ENCODE results near the gene NDUFAF8. TPM values are rescaled to one million over a fixed set of nuclear protein-coding genes. Genes with fewer than 3 reads are reported as not detected.

The NDUFAF8 gene
- polyA plus RNA-seq, 2 of the 4 experiments (the other 2 are of a cell fraction), result 179 to 308 TPM

DNA sequence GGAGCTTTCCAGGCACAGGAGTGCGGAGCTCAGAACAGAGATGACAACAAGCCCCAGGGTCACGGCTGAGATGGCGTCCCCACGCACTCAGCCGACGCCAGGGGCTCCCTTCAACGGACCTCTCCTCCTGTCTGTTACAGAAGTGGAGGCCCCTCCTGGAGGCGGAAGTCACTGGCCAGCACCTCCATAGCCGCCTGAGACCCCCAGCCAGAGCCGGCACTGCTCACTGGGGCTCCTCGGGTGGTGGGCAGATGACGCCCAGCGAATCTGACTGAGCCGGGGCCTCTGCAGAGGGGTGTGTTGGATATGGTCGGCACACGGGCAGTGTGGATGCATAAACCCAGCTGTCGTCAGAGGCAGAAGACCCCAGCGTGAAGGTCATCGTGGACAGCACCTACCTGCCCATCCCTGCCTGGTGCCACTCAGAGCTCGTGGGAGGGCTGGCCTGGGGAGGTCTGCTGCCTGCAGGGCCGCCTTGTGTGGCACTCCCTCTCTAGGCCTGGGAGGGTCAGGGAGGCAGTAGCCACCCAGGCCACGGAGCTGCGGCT is 20.0 kb downstream of the NDUFAF8 start (continued):
- TF ChIP-seq CHD4 (IDR thresholded peaks at IDR 0.05; ENCODE audit: borderline replicate concordance) (no peak), HOXB13 (CRISPR knock-in tag; IDR thresholded peaks at IDR 0.05; ENCODE audit: low read depth) (no peak)
- TF ChIP-seq, protein P1, sequence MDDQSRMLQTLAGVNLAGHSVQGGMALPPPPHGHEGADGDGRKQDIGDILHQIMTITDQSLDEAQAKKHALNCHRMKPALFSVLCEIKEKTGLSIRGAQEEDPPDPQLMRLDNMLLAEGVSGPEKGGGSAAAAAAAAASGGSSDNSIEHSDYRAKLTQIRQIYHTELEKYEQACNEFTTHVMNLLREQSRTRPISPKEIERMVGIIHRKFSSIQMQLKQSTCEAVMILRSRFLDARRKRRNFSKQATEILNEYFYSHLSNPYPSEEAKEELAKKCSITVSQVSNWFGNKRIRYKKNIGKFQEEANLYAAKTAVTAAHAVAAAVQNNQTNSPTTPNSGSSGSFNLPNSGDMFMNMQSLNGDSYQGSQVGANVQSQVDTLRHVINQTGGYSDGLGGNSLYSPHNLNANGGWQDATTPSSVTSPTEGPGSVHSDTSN (IDR thresholded peaks at IDR 0.05), result no peak

DNA sequence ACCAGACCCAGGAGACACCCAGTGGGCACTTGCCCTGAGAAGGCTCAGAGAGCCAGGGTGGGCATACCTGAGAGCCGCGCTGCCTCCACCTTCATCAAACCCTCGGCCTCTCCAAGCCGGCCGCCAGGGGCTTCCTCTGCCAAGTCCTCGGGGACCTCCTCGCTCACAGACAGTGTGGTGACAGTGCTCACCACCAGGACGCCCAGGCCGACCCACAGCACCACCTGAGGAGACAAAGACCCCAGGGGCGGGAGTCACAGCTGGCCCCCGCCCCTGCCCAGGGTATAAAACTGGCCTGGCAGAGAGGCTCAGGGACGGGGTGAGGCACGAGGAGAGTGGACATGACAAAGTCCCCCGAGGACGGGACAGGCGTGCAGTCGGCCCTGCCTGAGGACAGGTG is 21.1 kb downstream of the NDUFAF8 start:
- ChIA-PET POLR2A (no interaction called here), CTCF (interaction anchor here (1.0 to 14.8 kb wide), 6 partner anchors 10 to 341 kb away, joined by 3 to 184 read pairs (median 8); no protein-coding TSS in a partner anchor)
- no peak overlapping the region for H3K4me3 ChIP-seq
- ATAC-seq, result no peak
- DNase-seq (ENCODE audit: low read depth in 1 of 2, low spot score in 1 of 2), result no peak
- H3K9me3 ChIP-seq, result no peaks in the 10 kb centered on the region
- FAIRE-seq, result no peak
- H3K4me1 ChIP-seq, result peaks cover 15% of the 10 kb centered on the region
- H3K4me2 ChIP-seq, result no peak overlapping the region
- 94% methylated on average over 17 of the region's 17 CpGs for WGBS (ENCODE audit: missing lambda C conversion rate)
- no peak for TF ChIP-seq CHD4 (IDR thresholded peaks at IDR 0.05; ENCODE audit: borderline replicate concordance)
- no peak for TF ChIP-seq EHF (CRISPR knock-in tag; IDR thresholded peaks at IDR 0.05)
- TF ChIP-seq, protein P2, sequence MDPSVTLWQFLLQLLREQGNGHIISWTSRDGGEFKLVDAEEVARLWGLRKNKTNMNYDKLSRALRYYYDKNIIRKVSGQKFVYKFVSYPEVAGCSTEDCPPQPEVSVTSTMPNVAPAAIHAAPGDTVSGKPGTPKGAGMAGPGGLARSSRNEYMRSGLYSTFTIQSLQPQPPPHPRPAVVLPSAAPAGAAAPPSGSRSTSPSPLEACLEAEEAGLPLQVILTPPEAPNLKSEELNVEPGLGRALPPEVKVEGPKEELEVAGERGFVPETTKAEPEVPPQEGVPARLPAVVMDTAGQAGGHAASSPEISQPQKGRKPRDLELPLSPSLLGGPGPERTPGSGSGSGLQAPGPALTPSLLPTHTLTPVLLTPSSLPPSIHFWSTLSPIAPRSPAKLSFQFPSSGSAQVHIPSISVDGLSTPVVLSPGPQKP (IDR thresholded peaks at IDR 0.05; ENCODE audit: low read depth, low read length), result no peak
- TF ChIP-seq, protein P3, sequence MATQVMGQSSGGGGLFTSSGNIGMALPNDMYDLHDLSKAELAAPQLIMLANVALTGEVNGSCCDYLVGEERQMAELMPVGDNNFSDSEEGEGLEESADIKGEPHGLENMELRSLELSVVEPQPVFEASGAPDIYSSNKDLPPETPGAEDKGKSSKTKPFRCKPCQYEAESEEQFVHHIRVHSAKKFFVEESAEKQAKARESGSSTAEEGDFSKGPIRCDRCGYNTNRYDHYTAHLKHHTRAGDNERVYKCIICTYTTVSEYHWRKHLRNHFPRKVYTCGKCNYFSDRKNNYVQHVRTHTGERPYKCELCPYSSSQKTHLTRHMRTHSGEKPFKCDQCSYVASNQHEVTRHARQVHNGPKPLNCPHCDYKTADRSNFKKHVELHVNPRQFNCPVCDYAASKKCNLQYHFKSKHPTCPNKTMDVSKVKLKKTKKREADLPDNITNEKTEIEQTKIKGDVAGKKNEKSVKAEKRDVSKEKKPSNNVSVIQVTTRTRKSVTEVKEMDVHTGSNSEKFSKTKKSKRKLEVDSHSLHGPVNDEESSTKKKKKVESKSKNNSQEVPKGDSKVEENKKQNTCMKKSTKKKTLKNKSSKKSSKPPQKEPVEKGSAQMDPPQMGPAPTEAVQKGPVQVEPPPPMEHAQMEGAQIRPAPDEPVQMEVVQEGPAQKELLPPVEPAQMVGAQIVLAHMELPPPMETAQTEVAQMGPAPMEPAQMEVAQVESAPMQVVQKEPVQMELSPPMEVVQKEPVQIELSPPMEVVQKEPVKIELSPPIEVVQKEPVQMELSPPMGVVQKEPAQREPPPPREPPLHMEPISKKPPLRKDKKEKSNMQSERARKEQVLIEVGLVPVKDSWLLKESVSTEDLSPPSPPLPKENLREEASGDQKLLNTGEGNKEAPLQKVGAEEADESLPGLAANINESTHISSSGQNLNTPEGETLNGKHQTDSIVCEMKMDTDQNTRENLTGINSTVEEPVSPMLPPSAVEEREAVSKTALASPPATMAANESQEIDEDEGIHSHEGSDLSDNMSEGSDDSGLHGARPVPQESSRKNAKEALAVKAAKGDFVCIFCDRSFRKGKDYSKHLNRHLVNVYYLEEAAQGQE (IDR thresholded peaks at IDR 0.05), result no peak
- no peak for TF ChIP-seq ZFP36 (IDR thresholded peaks at IDR 0.05; ENCODE audit: borderline replicate concordance, partially characterized antibody)
- TF ChIP-seq FOSL2 (IDR thresholded peaks at IDR 0.05), result no peak
- TF ChIP-seq FOSL2 (CRISPR knock-in tag; IDR thresholded peaks at IDR 0.05), result no peak
- no peak for TF ChIP-seq POLR2A (IDR thresholded peaks at IDR 0.05; ENCODE audit: low read length)
- no peak for TF ChIP-seq FOSB (CRISPR knock-in tag; IDR thresholded peaks at IDR 0.05)
- no peak for TF ChIP-seq HDAC2 (IDR thresholded peaks at IDR 0.05)
- TF ChIP-seq HOXB13 (CRISPR knock-in tag; IDR thresholded peaks at IDR 0.05; ENCODE audit: low read depth), result no peak
- TF ChIP-seq ZNF302 (CRISPR knock-in tag; IDR thresholded peaks at IDR 0.05), result no peak
- no peak for TF ChIP-seq ZSCAN20 (CRISPR knock-in tag; IDR thresholded peaks at IDR 0.05)
- TF ChIP-seq KDM5A (IDR thresholded peaks at IDR 0.05), result no peak
- TF ChIP-seq, protein P4, sequence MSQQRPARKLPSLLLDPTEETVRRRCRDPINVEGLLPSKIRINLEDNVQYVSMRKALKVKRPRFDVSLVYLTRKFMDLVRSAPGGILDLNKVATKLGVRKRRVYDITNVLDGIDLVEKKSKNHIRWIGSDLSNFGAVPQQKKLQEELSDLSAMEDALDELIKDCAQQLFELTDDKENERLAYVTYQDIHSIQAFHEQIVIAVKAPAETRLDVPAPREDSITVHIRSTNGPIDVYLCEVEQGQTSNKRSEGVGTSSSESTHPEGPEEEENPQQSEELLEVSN (IDR thresholded peaks at IDR 0.05; ENCODE audit: borderline replicate concordance, low read depth), result no peak
- no peak for TF ChIP-seq KDM1A (IDR thresholded peaks at IDR 0.05; ENCODE audit: low read depth)
- TF ChIP-seq CHD2 (IDR thresholded peaks at IDR 0.05; ENCODE audit: low read length, partially characterized antibody), result no peak
- no peak for TF ChIP-seq SREBF2 (IDR thresholded peaks at IDR 0.05)
- no peak overlapping the region for H3K27ac ChIP-seq

DNA sequence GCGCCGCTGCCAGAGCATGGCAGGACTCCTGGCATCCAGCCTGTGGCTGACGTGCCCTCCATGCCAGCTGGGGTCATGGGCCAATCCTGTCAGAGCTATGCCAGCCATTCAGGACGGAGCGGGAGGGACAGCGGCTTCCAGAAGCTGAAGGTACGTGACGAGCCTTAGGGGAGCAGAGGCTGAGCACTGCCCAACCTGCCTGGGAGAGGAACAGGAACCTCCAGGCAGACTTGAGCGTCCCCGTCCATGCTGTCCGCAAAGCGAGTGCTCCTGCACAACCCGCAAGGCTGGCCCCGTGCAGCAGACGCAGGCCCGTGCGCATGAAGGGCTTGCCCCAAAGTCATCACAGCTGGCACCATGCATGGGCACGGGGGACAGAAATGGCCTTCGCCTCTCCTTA is 21.5 kb downstream of the NDUFAF8 start:
- Histone ChIP-seq H3K4me3 (no peak overlapping the region), H3K27ac (no peak overlapping the region), H3K9me3 (no peaks in the 10 kb centered on the region), H3K4me1 (peaks cover 11% of the 10 kb centered on the region; the same call in 2 of the 3 replicates), H3K4me2 (no peak overlapping the region)
- CTCF ChIA-PET, result interaction anchor here (1.0 to 14.8 kb wide), 7 partner anchors 9 to 340 kb away, joined by 3 to 184 read pairs (median 10); no protein-coding TSS in a partner anchor
- ATAC-seq (no peak), FAIRE-seq (no peak), DNase-seq (ENCODE audit: low read depth in 1 of 2, low spot score in 1 of 2) (no peak)
- POLR2A ChIA-PET, result no interaction called here
- 96% methylated on average over 19 of the region's 19 CpGs for WGBS (ENCODE audit: missing lambda C conversion rate)
- no peak for TF ChIP-seq EP300 (IDR thresholded peaks at IDR 0.05)
- no peak for TF ChIP-seq NFE2L2 (conservative IDR thresholded peaks at IDR 0.05; ENCODE audit: low read length)
- no peak for TF ChIP-seq RCOR1 (IDR thresholded peaks at IDR 0.05; ENCODE audit: low read depth, low read length)
- TF ChIP-seq, protein P3 (IDR thresholded peaks at IDR 0.05), result no peak
- TF ChIP-seq HOXA7 (CRISPR knock-in tag; IDR thresholded peaks at IDR 0.05), result no peak
- TF ChIP-seq HEYL (CRISPR knock-in tag; IDR thresholded peaks at IDR 0.05), result no peak
- TF ChIP-seq RAD21 (conservative IDR thresholded peaks at IDR 0.05 in 1 of 2, IDR thresholded peaks at IDR 0.05 in 1 of 2), result no peak
- TF ChIP-seq BHLHE40 (IDR thresholded peaks at IDR 0.05; ENCODE audit: low read depth, low read length), result no peak
- no peak for TF ChIP-seq MAZ (IDR thresholded peaks at IDR 0.05; ENCODE audit: borderline replicate concordance, low read depth, low read length)
